Breast epithelium (tissue), 3 donors: ENCODE data around the gene PRKCE.

Experiments
- CTCF ChIP-seq, 3 donors: fragments of 450-650 bp; IDR thresholded peaks; one replicate each; pipeline ENCODE4 v1.5.1; 2016 to 2017; ENCODE audit warnings: antibody characterized with exemption in 3 of 3, mild to moderate bottlenecking in 3 of 3, moderate library complexity in 3 of 3
- POLR2A ChIP-seq: fragments of 450-650 bp; IDR thresholded peaks from one replicate; pipeline ENCODE4 v1.6.1; 2016; ENCODE audit warnings: antibody characterized with exemption, mild to moderate bottlenecking, moderate library complexity

GRCh38 chr2:46162329-46163097, 511.0 kb downstream of the PRKCE start:
- TF ChIP-seq CTCF (IDR thresholded peaks at IDR 0.05) (no peak), POLR2A (no peak)
